Astrocyte (in vitro differentiated cells and primary cell): ENCODE data around the gene TRNAU1AP. TPM values are rescaled to one million over a fixed set of nuclear protein-coding genes. Genes with fewer than 3 reads are reported as not detected.
A peak's percentile ranks its signal among the peaks of the same experiment; 100 is the strongest.
"Not testable (repeated sequence)": the region's sequence is repeated elsewhere in the genome, so short reads cannot be mapped to it uniquely, and the experiment has no call there.

Experiments
- DNase-seq: peaks from one replicate; pipeline ENCODE4 v3.0.0-alpha.2; 2010; ENCODE audit warnings: low read depth
- FAIRE-seq: peaks from 2 replicates; lab custom pipeline; 2011; peaks lifted over from hg19 to GRCh38; lab: Jason Lieb, UNC
- H2AFZ ChIP-seq: 2 replicates; pipeline ENCODE4 v1.6.0; 2012; ENCODE audit warnings: low read depth, low read length, inconsistent platforms
- H3K27ac ChIP-seq: 2 replicates; pipeline ENCODE4 v1.5.1; 2011; ENCODE audit warnings: low read depth, low read length, inconsistent platforms
- H3K27me3 ChIP-seq: 2 replicates; pipeline ENCODE4 v1.6.0; 2011; ENCODE audit warnings: low read length, inconsistent platforms; ENCODE audit not compliant: insufficient read depth
- H3K36me3 ChIP-seq: 2 replicates; pipeline ENCODE4 v1.5.1; 2011; ENCODE audit warnings: low read length, inconsistent platforms; ENCODE audit not compliant: insufficient read depth
- H3K4me1 ChIP-seq: 2 replicates; pipeline ENCODE4 v1.5.1; 2011; ENCODE audit warnings: low read length, inconsistent platforms; ENCODE audit not compliant: insufficient read depth
- H3K4me2 ChIP-seq: 2 replicates; pipeline ENCODE4 v1.6.0; 2012; ENCODE audit warnings: low read length, inconsistent platforms
- H3K4me3 ChIP-seq: 2 replicates; pipeline ENCODE4 v1.5.1; 2011; ENCODE audit warnings: low read depth, mild to moderate bottlenecking, low read length, inconsistent platforms; ENCODE audit not compliant: insufficient read depth
- H3K79me2 ChIP-seq: 2 replicates; pipeline ENCODE4 v1.6.0; 2012; ENCODE audit warnings: mild to moderate bottlenecking, low read length, inconsistent platforms; ENCODE audit not compliant: insufficient read depth
- H3K9ac ChIP-seq: 2 replicates; pipeline ENCODE4 v1.6.0; 2012; ENCODE audit warnings: mild to moderate bottlenecking, low read length, inconsistent platforms
- H3K9me3 ChIP-seq: 2 replicates; pipeline ENCODE4 v1.5.1; 2012; ENCODE audit warnings: low read depth, mild to moderate bottlenecking, low read length, inconsistent platforms; ENCODE audit not compliant: insufficient read depth
- H4K20me1 ChIP-seq: 2 replicates; pipeline ENCODE4 v1.6.0; 2012; ENCODE audit warnings: low read length, inconsistent platforms; ENCODE audit not compliant: insufficient read depth
- H3K27ac Mint-ChIP-seq: one replicate; pipeline ENCODE4 v1.8.0; 2021; ENCODE audit warnings: mild to moderate bottlenecking, mixed read lengths; ENCODE audit not compliant: unreplicated experiment
- H3K27me3 Mint-ChIP-seq: one replicate; pipeline ENCODE4 v1.8.0; 2021; ENCODE audit warnings: low read depth, mixed read lengths; ENCODE audit not compliant: unreplicated experiment
- H3K36me3 Mint-ChIP-seq: one replicate; pipeline ENCODE4 v1.8.0; 2021; ENCODE audit warnings: low read depth, mixed read lengths; ENCODE audit not compliant: unreplicated experiment
- H3K4me1 Mint-ChIP-seq: one replicate; pipeline ENCODE4 v1.8.0; 2021; ENCODE audit warnings: low read depth, mixed read lengths; ENCODE audit not compliant: unreplicated experiment
- H3K4me3 Mint-ChIP-seq: one replicate; pipeline ENCODE4 v1.8.0; 2021; ENCODE audit warnings: mild to moderate bottlenecking, moderate library complexity, mixed read lengths; ENCODE audit not compliant: unreplicated experiment
- H3K9me3 Mint-ChIP-seq: one replicate; pipeline ENCODE4 v1.8.0; 2021; ENCODE audit warnings: mild to moderate bottlenecking, mixed read lengths; ENCODE audit not compliant: unreplicated experiment
- total RNA-seq: library from RNA; stranded (reverse); gene quantifications from 2 replicates; pipeline ENCODE4 v1.2.1, GENCODE V29; 2021
- TF ChIP-seq, protein P1 (sequence below): IDR thresholded peaks from 2 replicates; pipeline ENCODE4 v1.5.1; 2011; ENCODE audit warnings: low read depth, mild to moderate bottlenecking, inconsistent platforms, low read length, moderate library complexity; ENCODE audit not compliant: insufficient read depth

TRNAU1AP gene
- total RNA-seq, 1 donor from 2014 or later = 21.7 TPM

- Histone ChIP-seq H3K27me3 (no peaks in the 10 kb centered on the region), H3K4me3 (peak overlapping the region; percentile 61), H4K20me1 (no peaks in the 10 kb centered on the region), H3K9me3 (no peaks in the 10 kb centered on the region), H3K36me3 (no peaks in the 10 kb centered on the region), H3K9ac (peak overlapping the region; percentile 72), H2AFZ (peak overlapping the region; percentile 72), H3K4me1 (peaks cover 13% of the 10 kb centered on the region), H3K4me2 (peak overlapping the region; percentile 90), H3K27ac (no peak overlapping the region), H3K79me2 (no peaks in the 10 kb centered on the region)
- DNase-seq (no peak), FAIRE-seq (no peak)
- H3K36me3 Mint-ChIP-seq = peaks cover 2% of the 10 kb centered on the region
- H3K4me3 Mint-ChIP-seq = peak overlapping the region; percentile 75
- TF ChIP-seq, protein P1, sequence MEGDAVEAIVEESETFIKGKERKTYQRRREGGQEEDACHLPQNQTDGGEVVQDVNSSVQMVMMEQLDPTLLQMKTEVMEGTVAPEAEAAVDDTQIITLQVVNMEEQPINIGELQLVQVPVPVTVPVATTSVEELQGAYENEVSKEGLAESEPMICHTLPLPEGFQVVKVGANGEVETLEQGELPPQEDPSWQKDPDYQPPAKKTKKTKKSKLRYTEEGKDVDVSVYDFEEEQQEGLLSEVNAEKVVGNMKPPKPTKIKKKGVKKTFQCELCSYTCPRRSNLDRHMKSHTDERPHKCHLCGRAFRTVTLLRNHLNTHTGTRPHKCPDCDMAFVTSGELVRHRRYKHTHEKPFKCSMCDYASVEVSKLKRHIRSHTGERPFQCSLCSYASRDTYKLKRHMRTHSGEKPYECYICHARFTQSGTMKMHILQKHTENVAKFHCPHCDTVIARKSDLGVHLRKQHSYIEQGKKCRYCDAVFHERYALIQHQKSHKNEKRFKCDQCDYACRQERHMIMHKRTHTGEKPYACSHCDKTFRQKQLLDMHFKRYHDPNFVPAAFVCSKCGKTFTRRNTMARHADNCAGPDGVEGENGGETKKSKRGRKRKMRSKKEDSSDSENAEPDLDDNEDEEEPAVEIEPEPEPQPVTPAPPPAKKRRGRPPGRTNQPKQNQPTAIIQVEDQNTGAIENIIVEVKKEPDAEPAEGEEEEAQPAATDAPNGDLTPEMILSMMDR = no peak
- peaks cover 2% of the 10 kb centered on the region for H3K27me3 Mint-ChIP-seq
- peaks cover 1% of the 10 kb centered on the region for H3K9me3 Mint-ChIP-seq
- peaks cover 2% of the 10 kb centered on the region for H3K4me1 Mint-ChIP-seq
- peak overlapping the region; percentile 58 for H3K27ac Mint-ChIP-seq
Measured at GRCh38 chr1:28592321-28593071, 39.6 kb downstream of the TRNAU1AP start.

DNA sequence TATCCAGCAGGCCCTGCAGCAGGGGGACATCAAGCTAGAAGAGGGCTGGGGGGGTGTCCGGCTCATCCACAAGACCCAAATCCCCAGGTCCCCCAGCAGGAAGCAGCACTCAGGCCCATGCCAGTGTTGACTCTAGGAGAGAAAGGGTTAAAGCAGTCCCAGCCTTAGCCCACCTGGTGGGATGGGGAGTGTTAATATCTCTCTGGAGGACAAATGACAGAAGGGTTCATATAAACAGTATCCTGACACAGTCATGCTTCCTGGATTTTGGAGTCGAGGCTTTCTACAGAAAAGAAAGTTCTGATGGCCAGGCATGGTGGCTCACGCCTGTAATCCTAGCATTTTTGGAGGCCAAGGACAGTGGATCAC is 41.1 kb downstream of the TRNAU1AP start:
- not testable (repeated sequence) for H3K36me3 ChIP-seq, H3K27ac Mint-ChIP-seq, H3K4me2 ChIP-seq, H2AFZ ChIP-seq, DNase-seq, H3K9me3 ChIP-seq, H3K27me3 ChIP-seq, H3K27ac ChIP-seq, H3K36me3 Mint-ChIP-seq, H3K79me2 ChIP-seq, H4K20me1 ChIP-seq, H3K4me1 Mint-ChIP-seq, H3K9ac ChIP-seq, H3K27me3 Mint-ChIP-seq, H3K9me3 Mint-ChIP-seq, FAIRE-seq, H3K4me3 ChIP-seq, H3K4me3 Mint-ChIP-seq
- peaks cover 13% of the 10 kb centered on the region for H3K4me1 ChIP-seq

- not testable (repeated sequence) for H3K27me3 ChIP-seq, H3K9me3 ChIP-seq, H3K27ac Mint-ChIP-seq, H2AFZ ChIP-seq, H3K4me1 Mint-ChIP-seq, H3K36me3 Mint-ChIP-seq, H3K9ac ChIP-seq, H3K4me2 ChIP-seq, H3K9me3 Mint-ChIP-seq, H3K4me3 ChIP-seq, H3K27me3 Mint-ChIP-seq, FAIRE-seq, H3K4me3 Mint-ChIP-seq, H3K36me3 ChIP-seq, H3K79me2 ChIP-seq, H4K20me1 ChIP-seq
- DNase-seq = peak; percentile 76
- Histone ChIP-seq H3K27ac (peak overlapping the region; percentile 52), H3K4me1 (peaks cover 13% of the 10 kb centered on the region)
Measured at GRCh38 chr1:28594686-28595411, 42.0 kb downstream of the TRNAU1AP start.
